Measurements from ENCODE around the gene EEF1A2. TPM values are rescaled to one million over a fixed set of nuclear protein-coding genes. Genes with fewer than 3 reads are reported as not detected.
A peak's percentile ranks its signal among the peaks of the same experiment; 100 is the strongest.

Gene EEF1A2
- total RNA-seq, 2 donors from 2014 or later: 1.3 to 1.8 TPM

DNA sequence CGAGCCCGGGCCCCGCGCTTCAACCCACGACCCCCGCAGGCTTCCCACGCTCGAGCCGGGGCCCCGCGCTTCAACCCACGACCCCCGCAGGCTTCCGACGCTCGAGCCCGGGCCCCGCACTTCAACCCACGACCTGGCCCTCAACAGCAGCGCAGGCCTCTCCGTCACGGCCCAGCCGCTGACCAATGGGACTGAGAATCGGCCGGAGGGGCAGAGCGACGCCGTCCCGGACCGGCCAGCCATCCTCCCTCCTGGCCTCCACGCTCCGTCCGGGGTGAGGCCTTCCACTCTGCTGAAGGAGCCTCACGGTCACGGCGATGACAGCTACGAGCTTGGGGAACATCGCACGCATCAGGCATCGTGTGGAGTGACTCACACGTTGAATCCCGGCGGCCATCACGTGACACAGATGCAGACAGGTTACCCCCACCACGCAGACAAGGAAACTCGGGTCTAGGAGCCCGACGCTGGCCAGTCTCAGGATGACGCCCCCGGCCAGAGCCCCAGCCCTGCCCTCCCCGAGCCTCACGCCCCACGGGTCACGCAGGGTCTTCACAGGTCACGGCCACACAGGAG, 32.5 kb downstream of the EEF1A2 start:
- intact Hi-C loops (cut with DNase I, micrococcal nuclease): no loop called here
- DNase-seq: no peak
- no peak for ATAC-seq

GRCh38 chr20:63465380-63466249, 33.3 kb downstream of the EEF1A2 start:
- DNase-seq: no peak
- no peak for ATAC-seq
- intact Hi-C loops (cut with DNase I, micrococcal nuclease): no loop called here

- DNase-seq: no peak
- ATAC-seq: no peak
- intact Hi-C loops (cut with DNase I, micrococcal nuclease): no loop called here
Observed at GRCh38 chr20:63464289-63464635, 34.6 kb downstream of the EEF1A2 start.

GRCh38 chr20:63463400-63464288, 35.2 kb downstream of the EEF1A2 start:
- intact Hi-C loops (cut with DNase I, micrococcal nuclease): no loop called here
- ATAC-seq (no peak), DNase-seq (no peak)

GRCh38 chr20:63462244-63462643, 36.6 kb downstream of the EEF1A2 start:
- intact Hi-C loops (cut with DNase I, micrococcal nuclease): no loop called here
- DNase-seq (no peak), ATAC-seq (no peak)

- ATAC-seq (no peak), DNase-seq (no peak)
- intact Hi-C loops (cut with DNase I, micrococcal nuclease): no loop called here
Observed at GRCh38 chr20:63461104-63461763, 37.6 kb downstream of the EEF1A2 start.

DNA sequence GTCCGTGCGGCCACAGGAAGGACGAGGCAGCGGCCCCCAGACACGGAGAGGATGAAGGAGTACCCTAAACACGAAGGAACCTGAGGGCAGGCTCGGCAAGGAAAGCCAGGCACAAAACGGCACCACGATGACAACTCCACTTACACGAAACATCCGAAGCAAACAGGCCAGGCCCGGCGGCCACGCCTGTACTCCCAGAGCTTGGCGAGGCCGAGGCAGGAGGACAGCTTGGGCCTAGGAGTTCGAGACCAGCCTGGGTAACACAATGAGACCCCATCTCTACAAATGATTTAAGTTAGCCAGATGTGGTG, 39.9 kb downstream of the EEF1A2 start:
- ATAC-seq: no peak
- intact Hi-C loops (cut with DNase I, micrococcal nuclease): no loop called here
- DNase-seq: no peak

DNA sequence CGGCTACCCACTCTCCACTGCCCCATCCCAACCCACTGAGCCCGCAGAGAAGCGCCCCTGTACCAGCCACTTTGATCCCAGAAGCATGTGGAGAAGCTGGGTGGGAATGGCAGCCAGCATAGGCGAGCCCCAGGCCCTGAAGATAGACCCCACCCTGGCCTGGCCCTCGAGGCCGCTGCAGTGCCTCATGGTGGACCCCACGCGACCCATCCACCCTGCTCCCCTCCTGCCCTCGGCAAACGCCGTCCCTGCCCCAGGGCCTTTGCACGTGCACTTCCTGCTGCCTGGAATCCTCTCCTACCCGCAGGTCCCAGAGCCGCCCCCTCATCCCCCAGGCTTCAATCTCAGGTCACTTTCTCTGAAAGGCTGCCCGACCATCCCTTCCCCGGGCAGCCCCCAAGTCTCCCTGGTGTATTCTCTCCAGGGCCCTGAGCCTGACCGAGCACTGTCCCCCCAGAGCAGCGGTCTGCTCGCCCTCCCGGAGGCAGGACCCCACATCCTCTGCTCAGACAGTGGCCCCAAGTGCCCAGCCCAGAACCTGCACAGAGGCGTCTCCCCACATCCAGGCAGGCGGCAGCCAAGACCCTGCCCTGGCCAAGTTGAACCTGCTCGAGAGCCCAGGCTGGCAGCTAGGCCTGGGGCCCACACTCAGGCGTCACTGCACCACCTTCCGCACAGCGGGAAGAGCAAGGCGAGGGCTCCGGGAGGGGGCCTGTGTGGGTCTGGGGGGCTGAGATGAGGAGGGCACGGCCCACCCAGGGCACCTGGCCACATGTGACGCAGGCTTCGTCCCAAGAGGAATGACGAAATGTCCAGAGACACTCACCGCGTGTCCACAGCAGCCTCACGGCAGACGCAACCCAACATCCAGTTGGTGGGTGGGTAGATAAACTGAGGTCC, 40.5 kb downstream of the EEF1A2 start:
- intact Hi-C loops (cut with DNase I, micrococcal nuclease): no loop called here
- no peak for ATAC-seq
- DNase-seq: no peak

- intact Hi-C loops (cut with DNase I, micrococcal nuclease): no loop called here
- DNase-seq (peak in 1 of 2 donors; percentile 14), ATAC-seq (no peak)
Observed at GRCh38 chr20:63457737-63458136, 41.1 kb downstream of the EEF1A2 start.

- ATAC-seq (no peak), DNase-seq (no peak)
- intact Hi-C loops (cut with DNase I, micrococcal nuclease): no loop called here
Observed at GRCh38 chr20:63456429-63457284, 42.2 kb downstream of the EEF1A2 start.

DNA sequence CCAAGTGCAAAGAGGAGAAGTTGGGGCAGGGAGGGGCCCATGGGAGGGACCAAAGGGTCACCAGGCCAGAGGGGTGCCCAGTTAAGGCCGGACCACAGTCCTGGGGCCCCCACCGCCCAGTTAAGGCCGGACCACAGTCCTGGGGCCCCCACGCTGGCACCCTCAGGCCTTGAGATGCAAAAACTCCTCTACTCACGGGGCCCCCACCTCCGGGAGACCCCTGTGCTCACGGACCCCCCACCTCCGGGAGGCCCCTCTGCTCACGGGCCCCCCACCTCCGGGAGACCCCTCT, 43.4 kb downstream of the EEF1A2 start:
- ATAC-seq (no peak), DNase-seq (no peak)
- intact Hi-C loops (cut with DNase I, micrococcal nuclease): no loop called here

DNA sequence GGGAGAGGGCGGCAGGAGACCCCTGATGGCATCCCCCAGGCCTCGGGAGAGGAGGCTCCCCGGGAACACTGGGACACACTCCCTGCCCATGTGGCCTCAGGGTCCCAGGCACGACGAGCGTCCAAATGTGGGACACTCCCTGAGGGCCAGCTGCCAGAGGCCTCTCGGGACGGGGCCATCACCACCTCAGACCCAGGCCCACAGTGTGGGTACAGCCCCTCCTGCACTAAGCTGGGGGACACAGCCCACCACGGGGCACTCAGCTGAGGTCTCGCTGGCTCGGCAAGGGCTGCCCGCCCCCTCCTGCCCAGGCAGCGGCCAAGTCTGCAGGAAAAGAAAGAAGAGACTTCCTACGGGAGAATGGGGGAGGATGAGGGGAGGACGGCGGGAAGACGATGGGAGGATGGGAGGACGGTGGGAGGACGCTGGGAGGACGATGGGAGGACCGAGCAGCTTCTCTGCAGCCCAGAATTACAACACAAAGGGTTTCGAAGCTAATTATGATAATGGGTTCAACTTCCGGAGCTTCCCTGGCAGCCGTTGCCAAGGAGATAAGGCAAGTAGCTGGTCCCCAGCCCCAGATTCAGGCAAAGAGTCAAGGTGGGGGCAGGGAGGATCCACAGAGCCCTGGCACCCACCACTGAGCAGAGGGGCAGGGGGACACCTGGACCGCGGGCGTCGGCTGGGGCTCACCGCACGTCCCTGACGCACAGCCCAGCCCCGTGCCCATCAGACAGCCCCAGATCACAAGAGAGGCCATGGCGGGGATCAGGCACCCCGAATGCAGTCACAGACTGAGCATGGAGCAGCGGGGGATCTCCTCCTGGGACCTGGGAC, 43.9 kb downstream of the EEF1A2 start:
- intact Hi-C loops (cut with DNase I, micrococcal nuclease): no loop called here
- no peak for DNase-seq
- no peak for ATAC-seq

- intact Hi-C loops (cut with DNase I, micrococcal nuclease): no loop called here
- ATAC-seq: no peak
- no peak for DNase-seq
Observed at GRCh38 chr20:63452821-63453523, 45.9 kb downstream of the EEF1A2 start.

- intact Hi-C loops (cut with DNase I, micrococcal nuclease): no loop called here
- DNase-seq (no peak), ATAC-seq (no peak)
Observed at GRCh38 chr20:63452341-63452740, 46.5 kb downstream of the EEF1A2 start.

GRCh38 chr20:63451821-63452220, 47.1 kb downstream of the EEF1A2 start:
- intact Hi-C loops (cut with DNase I, micrococcal nuclease): no loop called here
- no peak for ATAC-seq

More at GRCh38 chr20:63451821-63452220, 47.1 kb downstream of the EEF1A2 start:
- DNase-seq: no peak
